ENCODE results near the gene ANKRD13B.

DNA sequence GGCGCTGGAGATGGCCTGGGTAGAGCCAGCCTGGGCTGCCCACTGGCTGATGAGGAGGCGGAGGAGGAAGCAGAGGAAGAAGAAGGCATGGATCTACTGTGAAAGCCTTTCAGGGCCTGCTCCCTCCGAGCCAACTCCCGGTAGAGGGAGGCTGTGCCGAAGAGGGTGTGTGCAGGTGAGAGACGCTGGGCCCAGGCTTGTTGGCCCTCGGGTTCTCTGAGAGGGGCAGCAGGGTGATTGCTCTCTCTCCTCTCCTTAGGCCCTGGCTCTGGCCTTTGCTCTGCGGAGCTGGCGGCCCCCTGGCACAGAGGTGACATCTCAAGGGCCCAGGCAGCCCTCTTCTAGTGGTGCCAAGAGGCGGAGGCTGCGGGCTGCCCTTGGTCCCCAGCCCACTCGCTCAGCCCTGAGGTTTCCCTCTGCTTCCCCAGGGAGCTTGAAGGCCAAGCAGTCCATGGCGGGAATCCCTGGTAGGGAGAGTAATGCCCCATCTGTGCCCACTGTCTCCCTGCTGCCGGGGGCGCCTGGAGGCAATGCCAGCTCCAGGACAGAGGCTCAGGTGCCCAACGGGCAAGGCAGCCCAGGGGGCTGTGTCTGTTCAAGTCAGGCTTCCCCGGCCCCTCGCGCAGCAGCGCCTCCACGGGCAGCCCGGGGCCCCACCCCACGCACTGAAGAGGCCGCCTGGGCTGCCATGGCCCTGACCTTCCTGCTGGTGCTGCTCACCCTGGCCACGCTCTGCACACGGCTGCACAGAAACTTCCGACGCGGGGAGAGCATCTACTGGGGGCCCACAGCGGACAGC, 20.9 kb upstream of the ANKRD13B start:
- TF ChIP-seq CTCF (IDR thresholded peaks at IDR 0.05), result no peak
- no peak for TF ChIP-seq POLR2A (IDR thresholded peaks at IDR 0.05)
- TF ChIP-seq EP300 (IDR thresholded peaks at IDR 0.05), result no peak
- no peak for TF ChIP-seq POLR2AphosphoS5 (IDR thresholded peaks at IDR 0.05)
